GM12878 (cell line): ENCODE measurements around the gene CORO1A. TPM values are rescaled to one million over a fixed set of nuclear protein-coding genes. Genes with fewer than 3 reads are reported as not detected.

Experiments
- ATAC-seq: fragments of 200-7000 bp; cut with Tn5 transposase; 3 replicates; pipeline ENCODE4 v1.9.1; 2020; ENCODE audit warnings: mild to moderate bottlenecking, moderate library complexity
- BruUV-seq: library from RNA; stranded (reverse); fragments of 400-500 nt; replicated peaks from 2 replicates; lab custom pipeline; 2021; lab: Mats Ljungman, UMichigan
- CTCF ChIA-PET: fragments of 300-600 bp; sonication (Branson Sonifier 250); formaldehyde crosslinking; extraction: SDS; loops from one replicate; lab custom pipeline; 2021; ENCODE audit warnings: inconsistent platforms; lab: Yijun Ruan, JAX
- POLR2A ChIA-PET: fragments of 350-600 bp; formaldehyde crosslinking; extraction: SDS; loops from one replicate; lab custom pipeline; 2021; ENCODE audit warnings: inconsistent platforms; lab: Charles Lee
- RAD21 ChIA-PET: fragments of 300-600 bp; sonication (Branson Sonifier 250); formaldehyde crosslinking; loops from one replicate; lab custom pipeline; 2023; ENCODE audit warnings: antibody characterized with exemption; ENCODE audit not compliant: unreplicated experiment; lab: Charles Lee
- SMC1A ChIA-PET: fragments of 300-600 bp; sonication (Branson Sonifier 250); formaldehyde crosslinking; loops from one replicate; lab custom pipeline; 2023; ENCODE audit not compliant: unreplicated experiment, uncharacterized antibody; lab: Charles Lee
- DNase-seq: peaks from one replicate; pipeline ENCODE4 v3.0.0-alpha.2; 2011; ENCODE audit warnings: low read depth, low spot score
- FAIRE-seq: peaks from 3 replicates; lab custom pipeline; 2011; peaks lifted over from hg19 to GRCh38; lab: Jason Lieb, UNC
- H2AFZ ChIP-seq: 2 replicates; pipeline ENCODE4 v1.6.0; 2011; ENCODE audit warnings: low read depth, low read length, control low read depth; ENCODE audit not compliant: control insufficient read depth
- H3K27ac ChIP-seq: 2 replicates; pipeline ENCODE4 v1.5.1; 2011; ENCODE audit warnings: control low read depth; ENCODE audit not compliant: control insufficient read depth, insufficient read depth
- H3K27me3 ChIP-seq, 2 experiments: replicated peaks in 1 of 2; 2 replicates each; pipeline versions ENCODE4 v1.6.0 to v1.6.1; 2011; ENCODE audit warnings: low read length in 1 of 2; ENCODE audit not compliant: control insufficient read depth in 2 of 2, insufficient read depth in 2 of 2
- H3K36me3 ChIP-seq, 2 experiments: 2 replicates each; pipeline ENCODE4 v1.5.1; 2011; ENCODE audit warnings: low read length in 1 of 2; ENCODE audit not compliant: control insufficient read depth in 2 of 2, insufficient read depth in 2 of 2
- H3K4me1 ChIP-seq: 2 replicates; pipeline ENCODE4 v1.6.1; 2011; ENCODE audit warnings: mild to moderate bottlenecking, low read length, moderate library complexity, mixed read lengths; ENCODE audit not compliant: control insufficient read depth, insufficient read depth
- H3K4me2 ChIP-seq: 2 replicates; pipeline ENCODE4 v1.6.0; 2011; ENCODE audit warnings: control low read depth; ENCODE audit not compliant: control insufficient read depth, insufficient read depth
- H3K4me3 ChIP-seq: fragments of 200-600 bp; sonication (generic); 2 replicates; pipeline ENCODE4 v1.5.1; 2016
- H3K79me2 ChIP-seq: 2 replicates; pipeline ENCODE4 v1.6.0; 2011; ENCODE audit warnings: low read length; ENCODE audit not compliant: control insufficient read depth, insufficient read depth
- H3K9ac ChIP-seq: 2 replicates; pipeline ENCODE4 v1.8.0; 2011; ENCODE audit warnings: low read length, control low read depth, mixed read lengths; ENCODE audit not compliant: control insufficient read depth, insufficient read depth
- H3K9me3 ChIP-seq: replicated peaks from 3 replicates; pipeline ENCODE4 v1.5.1; 2011; ENCODE audit warnings: mild to moderate bottlenecking, low read length; ENCODE audit not compliant: control insufficient read depth, insufficient read depth
- H4K20me1 ChIP-seq: 2 replicates; pipeline ENCODE4 v1.6.0; 2011; ENCODE audit not compliant: control insufficient read depth, insufficient read depth
- EED ChIP-seq: sonication (generic); IDR thresholded peaks from 2 replicates; pipeline ENCODE4 v1.6.1; 2016; ENCODE audit warnings: antibody characterized with exemption, low read depth
- EGR1 ChIP-seq, 2 experiments: IDR thresholded peaks; 1 replicate in 1 of 2; 2 replicates in 1 of 2; pipeline ENCODE4 v1.6.1; 2011 to 2012; ENCODE audit warnings: low read depth in 2 of 2, low read length in 2 of 2, borderline replicate concordance in 1 of 2, mild to moderate bottlenecking in 1 of 2, moderate library complexity in 1 of 2
- LARP7 ChIP-seq: fragments of 450-650 bp; IDR thresholded peaks from 2 replicates; pipeline ENCODE4 v1.6.1; 2017; ENCODE audit warnings: mild to moderate bottlenecking
- MEF2A ChIP-seq: IDR thresholded peaks from 2 replicates; pipeline ENCODE4 v1.6.1; 2011; ENCODE audit warnings: low read depth, mild to moderate bottlenecking, low read length, moderate library complexity; ENCODE audit not compliant: insufficient read depth
- PAX8 ChIP-seq: fragments of 450-650 bp; IDR thresholded peaks from 2 replicates; pipeline ENCODE4 v1.6.1; 2017; ENCODE audit warnings: mild to moderate bottlenecking, moderate library complexity
- RB1 ChIP-seq: fragments of 450-650 bp; formaldehyde crosslinking; IDR thresholded peaks from 2 replicates; pipeline ENCODE4 v1.6.1; 2017; ENCODE audit warnings: mild to moderate bottlenecking, borderline replicate concordance
- SMARCA5 ChIP-seq: fragments of 450-650 bp; IDR thresholded peaks from 2 replicates; pipeline ENCODE4 v1.6.1; 2017; ENCODE audit warnings: mild to moderate bottlenecking
- WGBS: methylation state at CpG from one replicate; pipeline ENCODE4 v1.1.6; 2016; ENCODE audit warnings: low lambda C conversion rate; ENCODE audit not compliant: insufficient replicate concordance, insufficient coverage; ENCODE audit errors: missing lambda C conversion rate; 5-methylcytosine and 5-hydroxymethylcytosine counted together
- in situ Hi-C: fragments of 300-500 bp; cut with MboI; formaldehyde crosslinking; loops from 9 replicates; pipeline ENCODE4 v1.14.3; 2018; ENCODE audit warnings: mixed read lengths
- intact Hi-C: fragments of 100-400 bp; cut with micrococcal nuclease; formaldehyde crosslinking; loops from one replicate; pipeline ENCODE4 v1.14.2; 2022; ENCODE audit not compliant: unreplicated experiment
- polyA plus RNA-seq, 11 experiments: library from polyadenylated mRNA; depleted of rRNA in 4 of 11; unstranded in 6 of 11; stranded (reverse) in 5 of 11; fragments of >200 nt; fragmentation: Nextera tagmentation in 4 of 11; fragmentation: Illumina TruSeq in 1 of 11; extraction: Ambion mirVana in 4 of 11; extraction: Trizol in 1 of 11; gene quantifications; 1 replicate in 1 of 11; 2 replicates in 10 of 11; pipeline versions ENCODE4 v1.2.1 to v1.2.3, GENCODE V29; 2011 to 2016; ENCODE audit warnings: inconsistent platforms in 2 of 11, missing spikeins in 2 of 11, low read depth in 1 of 11
- total RNA-seq, 4 experiments: library from RNA; depleted of rRNA in 3 of 4; stranded (reverse); fragments of >200 nt in 3 of 4; fragmentation: Illumina TruSeq in 1 of 4; extraction: Trizol in 1 of 4; gene quantifications; 2 replicates each; pipeline versions ENCODE4 v1.2.1 to v1.2.3, GENCODE V29; 2013 to 2021
- TF ChIP-seq, protein P1 (sequence below): fragments of 450-650 bp; IDR thresholded peaks from 2 replicates; pipeline ENCODE4 v1.6.1; 2017; ENCODE audit warnings: mild to moderate bottlenecking, moderate library complexity
- TF ChIP-seq, protein P2 (sequence below): fragments of 450-650 bp; IDR thresholded peaks from 2 replicates; pipeline ENCODE4 v1.6.1; 2016; ENCODE audit warnings: mild to moderate bottlenecking

CORO1A gene
- total and polyA plus RNA-seq, 10 of the 15 experiments (the other 5 are each of a cell fraction or from before 2014, with no cell fraction given): 16.3 to 1,464 (median 714) TPM

DNA sequence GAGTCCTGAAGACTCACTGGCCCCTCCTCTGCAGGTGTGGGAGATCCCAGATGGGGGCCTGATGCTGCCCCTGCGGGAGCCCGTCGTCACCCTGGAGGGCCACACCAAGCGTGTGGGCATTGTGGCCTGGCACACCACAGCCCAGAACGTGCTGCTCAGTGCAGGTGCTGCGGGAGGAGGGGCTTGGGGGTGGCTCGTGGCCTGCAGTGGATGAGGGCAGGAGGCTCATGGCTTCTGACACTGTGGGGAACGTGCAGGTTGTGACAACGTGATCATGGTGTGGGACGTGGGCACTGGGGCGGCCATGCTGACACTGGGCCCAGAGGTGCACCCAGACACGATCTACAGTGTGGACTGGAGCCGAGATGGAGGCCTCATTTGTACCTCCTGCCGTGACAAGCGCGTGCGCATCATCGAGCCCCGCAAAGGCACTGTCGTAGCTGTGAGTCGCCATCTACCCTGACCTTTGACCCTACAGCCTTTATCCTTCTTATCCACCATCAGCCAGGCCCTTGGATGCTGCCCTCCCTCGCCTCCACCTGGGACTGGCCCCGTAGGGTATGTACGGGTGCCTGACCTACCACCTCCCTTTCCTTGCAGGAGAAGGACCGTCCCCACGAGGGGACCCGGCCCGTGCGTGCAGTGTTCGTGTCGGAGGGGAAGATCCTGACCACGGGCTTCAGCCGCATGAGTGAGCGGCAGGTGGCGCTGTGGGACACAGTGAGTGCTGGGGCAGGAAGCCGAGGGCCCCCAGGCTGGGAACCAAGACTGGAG is 3.6 kb downstream of the CORO1A start (continued):
- TF ChIP-seq LARP7 (no peak), EED (peak; percentile 25; the same call in 1 of the 2 replicates), MEF2A (no peak), PAX8 (no peak), SMARCA5 (peak; percentile 74; the same call in 1 of the 2 replicates)
- TF ChIP-seq, protein P1, sequence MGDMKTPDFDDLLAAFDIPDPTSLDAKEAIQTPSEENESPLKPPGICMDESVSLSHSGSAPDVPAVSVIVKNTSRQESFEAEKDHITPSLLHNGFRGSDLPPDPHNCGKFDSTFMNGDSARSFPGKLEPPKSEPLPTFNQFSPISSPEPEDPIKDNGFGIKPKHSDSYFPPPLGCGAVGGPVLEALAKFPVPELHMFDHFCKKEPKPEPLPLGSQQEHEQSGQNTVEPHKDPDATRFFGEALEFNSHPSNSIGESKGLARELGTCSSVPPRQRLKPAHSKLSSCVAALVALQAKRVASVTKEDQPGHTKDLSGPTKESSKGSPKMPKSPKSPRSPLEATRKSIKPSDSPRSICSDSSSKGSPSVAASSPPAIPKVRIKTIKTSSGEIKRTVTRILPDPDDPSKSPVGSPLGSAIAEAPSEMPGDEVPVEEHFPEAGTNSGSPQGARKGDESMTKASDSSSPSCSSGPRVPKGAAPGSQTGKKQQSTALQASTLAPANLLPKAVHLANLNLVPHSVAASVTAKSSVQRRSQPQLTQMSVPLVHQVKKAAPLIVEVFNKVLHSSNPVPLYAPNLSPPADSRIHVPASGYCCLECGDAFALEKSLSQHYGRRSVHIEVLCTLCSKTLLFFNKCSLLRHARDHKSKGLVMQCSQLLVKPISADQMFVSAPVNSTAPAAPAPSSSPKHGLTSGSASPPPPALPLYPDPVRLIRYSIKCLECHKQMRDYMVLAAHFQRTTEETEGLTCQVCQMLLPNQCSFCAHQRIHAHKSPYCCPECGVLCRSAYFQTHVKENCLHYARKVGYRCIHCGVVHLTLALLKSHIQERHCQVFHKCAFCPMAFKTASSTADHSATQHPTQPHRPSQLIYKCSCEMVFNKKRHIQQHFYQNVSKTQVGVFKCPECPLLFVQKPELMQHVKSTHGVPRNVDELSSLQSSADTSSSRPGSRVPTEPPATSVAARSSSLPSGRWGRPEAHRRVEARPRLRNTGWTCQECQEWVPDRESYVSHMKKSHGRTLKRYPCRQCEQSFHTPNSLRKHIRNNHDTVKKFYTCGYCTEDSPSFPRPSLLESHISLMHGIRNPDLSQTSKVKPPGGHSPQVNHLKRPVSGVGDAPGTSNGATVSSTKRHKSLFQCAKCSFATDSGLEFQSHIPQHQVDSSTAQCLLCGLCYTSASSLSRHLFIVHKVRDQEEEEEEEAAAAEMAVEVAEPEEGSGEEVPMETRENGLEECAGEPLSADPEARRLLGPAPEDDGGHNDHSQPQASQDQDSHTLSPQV: no peak
- TF ChIP-seq, all 136 proteins: peak for 35

DNA sequence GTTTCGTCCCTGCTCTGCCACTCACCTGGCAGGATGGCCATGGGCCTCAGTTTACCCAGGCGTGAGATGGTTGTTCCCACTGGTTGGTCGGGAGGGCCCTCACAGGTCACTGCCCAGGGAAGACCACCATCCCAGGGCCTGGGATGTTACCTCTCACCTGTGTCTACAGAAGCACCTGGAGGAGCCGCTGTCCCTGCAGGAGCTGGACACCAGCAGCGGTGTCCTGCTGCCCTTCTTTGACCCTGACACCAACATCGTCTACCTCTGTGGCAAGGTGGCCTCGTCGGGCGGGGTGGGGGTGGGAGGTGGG is 4.1 kb downstream of the CORO1A start:
- ATAC-seq: no peak
- SMC1A ChIA-PET: no interaction called here

More for the DNA sequence above, 4.1 kb downstream of the CORO1A start:
- peaks cover 17 to 29% of the 10 kb centered on the region in 2 experiments for H3K36me3 ChIP-seq
- peak overlapping the region; percentile 99 for H3K9ac ChIP-seq
- RAD21 ChIA-PET: no interaction called here
- H2AFZ ChIP-seq: no peak overlapping the region
- CTCF ChIA-PET: interaction anchor here (1.2 to 1.3 kb wide), 2 partner anchors 96 to 222 kb away, joined by 3 to 4 read pairs; partner anchors contain the start of gene TBX6
- H4K20me1 ChIP-seq: no peaks in the 10 kb centered on the region
- peaks cover 55% of the 10 kb centered on the region for H3K79me2 ChIP-seq
- H3K27ac ChIP-seq: peak overlapping the region; percentile 100
- BruUV-seq: no TSS peak
- no peaks in the 10 kb centered on the region for H3K9me3 ChIP-seq
- no peaks in the 10 kb centered on the region for H3K27me3 ChIP-seq
- intact Hi-C loops: no loop called here
- in situ Hi-C loops: loop anchor here (10.0 kb wide), 2 partner anchors 447 to 507 kb away; partner anchors contain the start of gene SRCAP
- peaks cover 23% of the 10 kb centered on the region for H3K4me1 ChIP-seq
- peak overlapping the region; percentile 100 for H3K4me2 ChIP-seq
- TF ChIP-seq RB1 (0 out of 2 replicates have a peak, but pooled peaks have one; percentile 0), EGR1 (IDR thresholded peaks at IDR 0.05; ENCODE audit: borderline replicate concordance in 1 of 2, low read depth in 2 of 2, low read length in 2 of 2) (0 out of 3 replicates have a peak, but pooled peaks of 1 of the 2 experiments have one; percentile 8)
- TF ChIP-seq, protein P2, sequence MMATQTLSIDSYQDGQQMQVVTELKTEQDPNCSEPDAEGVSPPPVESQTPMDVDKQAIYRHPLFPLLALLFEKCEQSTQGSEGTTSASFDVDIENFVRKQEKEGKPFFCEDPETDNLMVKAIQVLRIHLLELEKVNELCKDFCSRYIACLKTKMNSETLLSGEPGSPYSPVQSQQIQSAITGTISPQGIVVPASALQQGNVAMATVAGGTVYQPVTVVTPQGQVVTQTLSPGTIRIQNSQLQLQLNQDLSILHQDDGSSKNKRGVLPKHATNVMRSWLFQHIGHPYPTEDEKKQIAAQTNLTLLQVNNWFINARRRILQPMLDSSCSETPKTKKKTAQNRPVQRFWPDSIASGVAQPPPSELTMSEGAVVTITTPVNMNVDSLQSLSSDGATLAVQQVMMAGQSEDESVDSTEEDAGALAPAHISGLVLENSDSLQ: peak; percentile 70; the same call in 1 of the 2 replicates
- TF ChIP-seq, protein P1: no peak
- POLR2A ChIA-PET: no interaction called here
- no peak for FAIRE-seq
- WGBS: 49% methylated on average over 9 of the region's 9 CpGs
- no peak for DNase-seq
- peak overlapping the region; percentile 96; the same call in 1 of the 2 replicates for H3K4me3 ChIP-seq
